Esophagus muscularis mucosa (tissue), 4 donors: Measurements from ENCODE around the gene ELMO3.

Source experiments
- CTCF ChIP-seq, 3 experiments: fragments of 200-600 bp in 2 of 3; fragments of 450-650 bp in 1 of 3; sonication (generic) in 2 of 3; IDR thresholded peaks; one replicate each; pipeline ENCODE4 v1.5.1; 2017 to 2019; ENCODE audit warnings: antibody characterized with exemption in 3 of 3, mild to moderate bottlenecking in 2 of 3, moderate library complexity in 1 of 3
- EP300 ChIP-seq: sonication (generic); formaldehyde crosslinking; IDR thresholded peaks from one replicate; pipeline ENCODE4 v1.6.1; 2017; ENCODE audit warnings: antibody characterized with exemption
- POLR2A ChIP-seq: fragments of 450-650 bp; IDR thresholded peaks from one replicate; pipeline ENCODE4 v1.6.1; 2017; ENCODE audit warnings: antibody characterized with exemption, moderate library complexity, mild to moderate bottlenecking, low read depth
- POLR2AphosphoS5 ChIP-seq, 2 donors: sonication (generic); formaldehyde crosslinking; IDR thresholded peaks; one replicate each; pipeline ENCODE4 v1.6.1; 2017; ENCODE audit warnings: antibody characterized with exemption in 2 of 2

- TF ChIP-seq EP300 (no peak), CTCF (IDR thresholded peaks at IDR 0.05) (no peak), POLR2A (no peak), POLR2AphosphoS5 (IDR thresholded peaks at IDR 0.05) (no peak)
These were observed 13.2 kb upstream of the ELMO3 start for GRCh38 chr16:67185651-67186134.
